H1 (cell line): ENCODE results near the gene FRMD4A. TPM values are rescaled to one million over a fixed set of nuclear protein-coding genes. Genes with fewer than 3 reads are reported as not detected.

Experiments used
- CTCF ChIA-PET: fragments of 300-600 bp; sonication (Branson Sonifier 250); formaldehyde crosslinking; loops from one replicate; lab custom pipeline; 2021; ENCODE audit not compliant: partially characterized antibody; lab: Charles Lee
- POLR2A ChIA-PET: fragments of 300-600 bp; sonication (Branson Sonifier 250); formaldehyde crosslinking; loops from one replicate; lab custom pipeline; 2021; ENCODE audit warnings: inconsistent platforms; ENCODE audit not compliant: partially characterized antibody; lab: Charles Lee
- DNase-seq, 2 experiments: peaks; one replicate each; pipeline versions ENCODE4 v3.0.0 to v3.0.0-alpha.2; 2010 to 2022; ENCODE audit warnings: low spot score in 2 of 2, low read depth in 1 of 2, mixed read lengths in 1 of 2
- FAIRE-seq: peaks from 2 replicates; lab custom pipeline; 2011; peaks lifted over from hg19 to GRCh38; lab: Jason Lieb, UNC
- H2AFZ ChIP-seq: 2 replicates; pipeline ENCODE4 v1.8.1; 2012; ENCODE audit warnings: low read length, inconsistent platforms
- H2AK5ac ChIP-seq: 2 replicates; pipeline ENCODE4 v1.6.1; 2013; ENCODE audit warnings: low read depth, low read length
- H2BK120ac ChIP-seq: replicated peaks from 2 replicates; pipeline ENCODE3; 2013; ENCODE audit warnings: low read depth, low read length, inconsistent platforms
- H2BK12ac ChIP-seq: 2 replicates; pipeline ENCODE4 v1.6.1; 2013; ENCODE audit warnings: low read depth, low read length
- H2BK15ac ChIP-seq: 2 replicates; pipeline ENCODE4 v1.6.1; 2013; ENCODE audit warnings: low read length
- H2BK20ac ChIP-seq: 2 replicates; pipeline ENCODE4 v1.6.1; 2013; ENCODE audit warnings: low read length
- H2BK5ac ChIP-seq: 2 replicates; pipeline ENCODE4 v1.6.1; 2013; ENCODE audit warnings: low read depth, low read length
- H3K14ac ChIP-seq: 2 replicates; pipeline ENCODE4 v1.6.1; 2013; ENCODE audit warnings: inconsistent platforms; ENCODE audit not compliant: insufficient read length
- H3K18ac ChIP-seq: 2 replicates; pipeline ENCODE4 v1.6.1; 2013; ENCODE audit warnings: low read length; ENCODE audit errors: extremely low read depth
- H3K23ac ChIP-seq: 2 replicates; pipeline ENCODE4 v1.6.1; 2013; ENCODE audit warnings: inconsistent platforms; ENCODE audit not compliant: insufficient read length
- H3K23me2 ChIP-seq: 2 replicates; pipeline ENCODE4 v1.6.1; 2013; ENCODE audit warnings: low read depth, low read length
- H3K27ac ChIP-seq: 2 replicates; pipeline ENCODE4 v1.6.1; 2011; ENCODE audit warnings: low read depth, low read length, inconsistent platforms
- H3K27me3 ChIP-seq, 4 experiments: replicated peaks in 1 of 4; 1 replicate in 1 of 4; 2 replicates in 3 of 4; pipeline versions ENCODE4 v1.6.1 to v1.8.1; 2011 to 2013; ENCODE audit warnings: low read length in 3 of 4, mild to moderate bottlenecking in 3 of 4, inconsistent platforms in 2 of 4, mixed read lengths in 2 of 4, moderate library complexity in 1 of 4; ENCODE audit not compliant: control insufficient read depth in 3 of 4, insufficient read depth in 3 of 4; ENCODE audit errors: extremely low read depth in 1 of 4
- H3K36me3 ChIP-seq, 4 experiments: 2 replicates each; pipeline versions ENCODE4 v1.6.1 to v1.8.1; 2011 to 2013; ENCODE audit warnings: mild to moderate bottlenecking in 4 of 4, low read length in 3 of 4, moderate library complexity in 2 of 4, control low read depth in 1 of 4, inconsistent platforms in 1 of 4; ENCODE audit not compliant: insufficient read depth in 4 of 4, control insufficient read depth in 2 of 4
- H3K4ac ChIP-seq: replicated peaks from 2 replicates; pipeline ENCODE3; 2013; ENCODE audit warnings: low read length, low read depth, mixed read lengths, inconsistent platforms; ENCODE audit not compliant: insufficient read length
- H3K4me1 ChIP-seq, 4 experiments: replicated peaks in 1 of 4; 1 replicate in 1 of 4; 2 replicates in 3 of 4; pipeline versions ENCODE4 v1.6.1 to v1.8.1; 2011 to 2013; ENCODE audit warnings: low read length in 3 of 4, inconsistent platforms in 2 of 4, mixed read lengths in 1 of 4; ENCODE audit not compliant: insufficient read depth in 4 of 4, control insufficient read depth in 3 of 4
- H3K4me2 ChIP-seq, 2 experiments: 2 replicates each; pipeline versions ENCODE4 v1.6.1 to v1.8.1; 2011 to 2013; ENCODE audit warnings: low read depth in 2 of 2, low read length in 2 of 2, control low read depth in 1 of 2, inconsistent platforms in 1 of 2, mild to moderate bottlenecking in 1 of 2; ENCODE audit not compliant: insufficient read depth in 1 of 2
- H3K4me3 ChIP-seq, 4 experiments: fragments of 200-600, 300-600 bp in 1 of 4; sonication (generic), shearing (Covaris generic), sonication (Bioruptor Twin) in 1 of 4; 2 replicates each; pipeline versions ENCODE4 v1.5.1 to v1.8.1; 2011 to 2016; ENCODE audit warnings: low read length in 4 of 4, low read depth in 3 of 4, control low read depth in 2 of 4, inconsistent platforms in 2 of 4, mild to moderate bottlenecking in 2 of 4, mixed read lengths in 1 of 4, moderate library complexity in 1 of 4; ENCODE audit not compliant: insufficient read depth in 2 of 4; ENCODE audit errors: extremely low read depth in 1 of 4
- H3K56ac ChIP-seq: replicated peaks from 2 replicates; pipeline ENCODE3; 2013; ENCODE audit warnings: low read depth, mild to moderate bottlenecking, mixed read lengths, low read length, inconsistent platforms; ENCODE audit not compliant: insufficient read length
- H3K79me1 ChIP-seq: 2 replicates; pipeline ENCODE4 v1.6.1; 2013; ENCODE audit warnings: low read depth, low read length, control low read depth
- H3K79me2 ChIP-seq, 2 experiments: 2 replicates each; pipeline versions ENCODE4 v1.6.1 to v1.8.1; 2012 to 2013; ENCODE audit warnings: low read length in 2 of 2, mild to moderate bottlenecking in 2 of 2, inconsistent platforms in 1 of 2; ENCODE audit not compliant: insufficient read depth in 2 of 2, control insufficient read depth in 1 of 2
- H3K9ac ChIP-seq, 4 experiments: replicated peaks in 1 of 4; 1 replicate in 1 of 4; 2 replicates in 3 of 4; pipeline versions ENCODE4 v1.6.1 to v1.8.1; 2011 to 2013; ENCODE audit warnings: low read depth in 3 of 4, low read length in 3 of 4, control low read depth in 2 of 4, mild to moderate bottlenecking in 2 of 4, moderate library complexity in 2 of 4, inconsistent platforms in 1 of 4; ENCODE audit errors: extremely low read depth in 1 of 4
- H3K9me3 ChIP-seq, 2 experiments: 2 replicates each; pipeline versions ENCODE4 v1.6.1 to v1.8.1; 2012 to 2013; ENCODE audit warnings: mild to moderate bottlenecking in 2 of 2, moderate library complexity in 2 of 2, control low read depth in 1 of 2, inconsistent platforms in 1 of 2, low read depth in 1 of 2, low read length in 1 of 2, mixed read lengths in 1 of 2; ENCODE audit not compliant: insufficient read depth in 2 of 2
- H4K20me1 ChIP-seq, 2 experiments: replicated peaks in 1 of 2; 2 replicates each; pipeline versions ENCODE3 to v1.8.1; 2011 to 2013; ENCODE audit warnings: inconsistent platforms in 2 of 2, low read length in 2 of 2, mild to moderate bottlenecking in 1 of 2; ENCODE audit not compliant: insufficient read depth in 2 of 2, control insufficient read depth in 1 of 2
- H4K5ac ChIP-seq: 2 replicates; pipeline ENCODE4 v1.6.1; 2013; ENCODE audit warnings: low read length, low read depth, mixed read lengths, inconsistent platforms; ENCODE audit not compliant: insufficient read length
- H4K8ac ChIP-seq: 2 replicates; pipeline ENCODE4 v1.8.0; 2013; ENCODE audit warnings: mild to moderate bottlenecking, moderate library complexity, low read length, inconsistent platforms; ENCODE audit not compliant: insufficient read depth; ENCODE audit errors: extremely low read depth
- H4K91ac ChIP-seq: replicated peaks from 2 replicates; pipeline ENCODE3; 2013; ENCODE audit warnings: low read length, mixed read lengths, inconsistent platforms; ENCODE audit not compliant: insufficient read length
- EZH2 ChIP-seq: fragments of 200-600 bp; sonication (generic); IDR thresholded peaks from 2 replicates; pipeline ENCODE4 v1.7.1; 2012; ENCODE audit warnings: low read depth, mild to moderate bottlenecking, moderate library complexity, low read length, inconsistent platforms; ENCODE audit not compliant: severe bottlenecking
- NANOG ChIP-seq: IDR thresholded peaks from 2 replicates; pipeline ENCODE4 v1.6.1; 2011; ENCODE audit warnings: low read length, low read depth, mild to moderate bottlenecking, inconsistent platforms; ENCODE audit not compliant: insufficient read depth, poor library complexity, severe bottlenecking
- TEAD4 ChIP-seq: IDR thresholded peaks from 2 replicates; pipeline ENCODE4 v1.6.1; 2012; ENCODE audit warnings: low read depth, low read length, inconsistent platforms, mixed read lengths
- WGBS, 2 experiments: shearing (Covaris generic) in 1 of 2; methylation state at CpG; one replicate each; pipeline versions ENCODE4 v1.1.6 to v1.1.7; 2013 to 2015; ENCODE audit warnings: low lambda C conversion rate in 2 of 2, mixed read lengths in 2 of 2, inconsistent platforms in 1 of 2, low coverage in 1 of 2, missing lambda C conversion rate in 1 of 2; ENCODE audit not compliant: insufficient replicate concordance in 2 of 2, insufficient coverage in 1 of 2, insufficient read length in 1 of 2; ENCODE audit errors: extremely low coverage in 1 of 2, missing lambda C conversion rate in 1 of 2; 5-methylcytosine and 5-hydroxymethylcytosine counted together
- polyA plus RNA-seq, 7 experiments: library from polyadenylated mRNA; depleted of rRNA in 3 of 7; stranded (reverse) in 5 of 7; unstranded in 2 of 7; fragments of >200 nt in 5 of 7; fragments of 200-250 nt in 2 of 7; gene quantifications; 1 replicate in 5 of 7; 2 replicates in 1 of 7; 4 replicates in 1 of 7; pipeline versions ENCODE4 v1.2.1 to v1.2.3, GENCODE V29; 2011 to 2013; ENCODE audit warnings: missing spikeins in 2 of 7, mixed read lengths in 2 of 7
- total RNA-seq: library from RNA; stranded (reverse); fragmentation: NEBNext Ultra II Directional; extraction: Animal tissue kit (Norgen Biotek cat#: 25700); gene quantifications from 2 replicates; pipeline ENCODE4 v1.2.1, GENCODE V29; 2021

FRMD4A gene
- total and polyA plus RNA-seq, 2 of the 8 experiments (the other 6 are each of a cell fraction or from before 2014, with no cell fraction given), result 38.6 to 39.6 TPM

- H2BK15ac ChIP-seq, result no peak overlapping the region
- no peaks in the 10 kb centered on the region for H3K36me3 ChIP-seq
- H3K27ac ChIP-seq, result no peak overlapping the region
- no peak overlapping the region for H3K14ac ChIP-seq
- H2AK5ac ChIP-seq, result no peak overlapping the region
- H3K4me2 ChIP-seq, result no peak overlapping the region
- no peaks in the 10 kb centered on the region for H3K79me2 ChIP-seq
- no peak overlapping the region for H3K23ac ChIP-seq
- no peaks in the 10 kb centered on the region for H3K23me2 ChIP-seq
- TF ChIP-seq NANOG (no peak), TEAD4 (no peak), EZH2 (no peak)
- TF ChIP-seq, all 59 proteins: peak for 0
- Histone ChIP-seq H2BK12ac (no peak overlapping the region), H3K79me1 (no peaks in the 10 kb centered on the region), H3K56ac (no peak overlapping the region), H3K27me3 (peaks cover 0 to 1% (median 0%) of the 10 kb centered on the region in 4 experiments; a peak in 1 of 7 replicates), H2BK20ac (no peak overlapping the region), H2BK5ac (no peak overlapping the region), H4K8ac (no peak overlapping the region), H4K20me1 (no peaks in the 10 kb centered on the region), H3K18ac (no peak overlapping the region), H3K4me3 (no peak overlapping the region), H3K9me3 (no peaks in the 10 kb centered on the region), H2AFZ (no peak overlapping the region), H4K91ac (no peak overlapping the region), H3K4me1 (peaks cover 0 to 2% (median 0%) of the 10 kb centered on the region in 4 experiments; a peak in 1 of 7 replicates), H3K4ac (no peak overlapping the region), H3K9ac (no peak overlapping the region), H2BK120ac (no peak overlapping the region), H4K5ac (no peak overlapping the region)
- WGBS, 2 experiments, result 70% methylated on average over 6 of the region's 6 CpGs; no CpG with 5 or more reads in 1 of the 2 experiments
- FAIRE-seq (no peak), DNase-seq (no peak)
- ChIA-PET POLR2A (interaction anchor here (1.1 to 8.8 kb wide), 2 partner anchors 10 to 22 kb away, joined by 4 to 65 read pairs; no protein-coding TSS in a partner anchor), CTCF (interaction anchor here (0.6 to 9.9 kb wide), 24 partner anchors 9 to 411 kb away, joined by 3 to 143 read pairs (median 5); partner anchors contain the start of gene FRMD4A)
Measured at GRCh38 chr10:14195433-14195832, 135.3 kb downstream of the FRMD4A start.
